ENCODE measurements around the gene ETS2.
"Not testable (repeated sequence)": the region's sequence is repeated elsewhere in the genome, so short reads cannot be mapped to it uniquely, and the experiment has no call there.

Gene ETS2

GRCh38 chr21:38839328-38840286 is 33.9 kb downstream of the ETS2 start:
- DNase-seq = no peak

- no peak for DNase-seq
Measured at GRCh38 chr21:38840456-38841300, 34.9 kb downstream of the ETS2 start.

DNA sequence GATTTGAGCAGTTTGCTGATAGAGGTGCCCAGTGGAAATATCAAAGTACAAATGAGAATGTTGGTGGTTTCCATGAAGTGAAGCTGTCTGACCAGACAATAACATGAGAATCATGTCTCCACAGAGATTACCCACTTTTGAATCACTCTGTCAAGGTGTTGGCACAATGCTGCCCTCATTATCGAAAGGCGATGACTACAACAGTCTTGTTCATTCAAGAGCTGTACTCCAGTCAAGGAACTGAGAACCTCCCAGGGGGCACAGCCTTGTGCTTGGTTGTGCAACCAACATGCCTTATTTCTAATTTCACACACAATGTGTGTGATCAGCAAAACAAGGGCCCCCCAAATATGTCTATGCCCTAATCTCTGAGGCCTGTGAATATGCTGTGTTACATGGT is 35.7 kb downstream of the ETS2 start:
- no peak for DNase-seq

DNA sequence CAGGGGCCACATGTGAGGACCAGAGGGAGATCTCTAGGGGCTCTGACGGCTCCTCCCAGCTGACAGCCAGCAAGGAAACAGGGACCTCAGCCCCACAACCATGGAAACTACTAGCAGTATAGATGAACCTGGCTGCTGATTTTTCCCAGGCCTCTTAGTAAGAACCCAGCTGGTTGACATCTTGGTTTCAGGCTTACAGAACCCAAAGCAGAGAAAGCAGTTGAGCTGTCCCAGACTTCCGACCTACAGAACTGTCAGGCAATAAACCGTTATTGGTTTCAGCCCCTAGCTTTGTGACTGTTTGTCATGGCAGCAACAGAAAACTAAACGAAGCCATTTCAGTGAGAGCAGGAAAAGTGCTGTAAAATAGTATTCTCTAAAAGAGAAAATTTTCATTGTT is 36.4 kb downstream of the ETS2 start:
- DNase-seq = no peak

DNA sequence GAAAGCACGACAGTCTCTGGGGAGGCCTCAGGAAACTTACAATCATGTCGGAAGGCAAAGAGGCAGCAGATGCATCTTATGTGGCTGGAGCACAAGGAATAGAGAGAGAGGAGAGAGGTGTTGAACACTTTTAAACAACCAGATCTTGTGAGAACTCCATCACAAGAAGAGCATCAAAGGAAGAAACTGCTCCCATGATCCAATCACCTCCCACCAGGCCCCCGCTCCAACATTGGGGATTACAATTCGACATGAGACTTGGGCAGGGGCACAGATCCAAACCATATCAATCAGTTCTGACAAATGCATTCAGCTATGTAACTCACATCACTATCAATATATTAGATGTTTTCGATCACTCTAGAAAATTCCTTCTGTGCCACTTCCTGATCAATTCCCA is 37.6 kb downstream of the ETS2 start:
- no peak for DNase-seq

GRCh38 chr21:38843806-38844503 is 38.2 kb downstream of the ETS2 start:
- DNase-seq = no peak

GRCh38 chr21:38845374-38845773 is 39.6 kb downstream of the ETS2 start:
- not testable (repeated sequence) for DNase-seq

- DNase-seq = no peak
Measured at GRCh38 chr21:38847556-38847955, 41.8 kb downstream of the ETS2 start.

DNA sequence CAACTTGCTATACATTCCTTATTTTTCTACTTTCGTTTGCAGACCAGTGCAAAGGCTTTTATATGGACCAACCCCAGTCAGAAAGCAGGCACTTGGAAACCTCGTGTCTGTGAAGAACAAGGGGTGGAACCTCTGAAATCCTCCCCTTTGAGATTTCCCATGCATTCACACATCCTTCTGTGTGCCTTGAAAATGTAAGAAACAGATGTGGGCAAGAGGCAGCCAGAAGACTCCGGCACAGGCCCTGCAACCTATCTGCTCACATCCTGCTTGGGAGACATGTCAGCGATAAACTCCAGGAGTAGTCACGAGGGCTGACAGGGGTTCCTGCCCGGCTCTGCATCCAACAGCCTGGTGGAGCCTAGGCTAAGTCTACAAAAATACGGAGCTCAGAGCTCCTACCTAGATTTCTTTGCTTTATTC is 42.5 kb downstream of the ETS2 start:
- DNase-seq = no peak

DNA sequence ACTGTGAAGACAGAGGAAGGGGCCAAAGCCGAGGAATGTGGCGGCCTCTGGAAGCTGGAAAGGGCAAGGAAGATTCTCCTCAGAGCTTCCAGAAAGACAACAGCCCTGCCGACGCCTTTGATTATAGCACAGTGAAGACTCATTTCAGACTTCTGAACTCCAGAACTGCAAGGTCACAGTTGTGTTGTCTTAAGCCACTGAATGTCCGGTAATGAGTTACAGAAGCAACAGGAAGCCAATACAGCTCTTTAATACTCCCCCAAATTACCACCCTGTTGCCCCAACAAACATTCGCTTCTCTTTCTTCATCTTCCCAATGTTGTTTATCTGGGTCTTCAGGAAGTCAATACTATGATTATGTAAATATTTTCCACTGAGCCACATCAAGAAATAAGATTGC is 44.0 kb downstream of the ETS2 start:
- no peak for DNase-seq

DNA sequence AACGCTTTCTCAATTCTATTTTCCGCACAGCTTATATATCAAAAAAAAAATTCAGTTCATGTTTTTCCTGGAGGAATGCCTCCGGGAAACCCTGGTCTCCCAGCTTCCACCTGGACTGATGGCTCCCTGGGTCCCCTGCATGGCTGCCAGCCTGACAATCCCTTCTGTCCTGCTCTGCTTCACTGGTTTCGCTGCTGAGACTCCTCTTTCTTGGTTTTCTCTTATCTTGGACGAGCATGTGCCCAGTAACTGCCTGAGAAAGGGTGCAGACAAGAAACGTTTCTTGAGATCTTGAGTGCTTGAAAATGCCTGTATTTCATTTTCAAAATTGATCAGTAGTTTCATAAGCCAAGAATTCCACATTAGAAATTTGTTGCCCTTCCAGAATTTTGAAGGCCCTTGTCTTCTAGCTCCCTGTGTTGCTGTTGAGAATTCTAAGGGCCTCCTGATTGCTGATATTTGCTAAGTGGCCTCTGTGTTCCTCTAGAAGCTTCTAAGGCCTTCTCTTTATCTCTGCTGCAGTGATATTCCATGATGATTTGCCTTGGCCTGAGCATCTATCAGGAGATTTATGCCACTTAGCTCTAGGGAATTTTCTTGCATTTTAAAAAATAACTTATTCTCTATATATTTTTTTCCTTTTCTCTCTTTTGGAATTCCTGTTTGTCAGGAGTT is 44.7 kb downstream of the ETS2 start:
- no peak for DNase-seq

DNA sequence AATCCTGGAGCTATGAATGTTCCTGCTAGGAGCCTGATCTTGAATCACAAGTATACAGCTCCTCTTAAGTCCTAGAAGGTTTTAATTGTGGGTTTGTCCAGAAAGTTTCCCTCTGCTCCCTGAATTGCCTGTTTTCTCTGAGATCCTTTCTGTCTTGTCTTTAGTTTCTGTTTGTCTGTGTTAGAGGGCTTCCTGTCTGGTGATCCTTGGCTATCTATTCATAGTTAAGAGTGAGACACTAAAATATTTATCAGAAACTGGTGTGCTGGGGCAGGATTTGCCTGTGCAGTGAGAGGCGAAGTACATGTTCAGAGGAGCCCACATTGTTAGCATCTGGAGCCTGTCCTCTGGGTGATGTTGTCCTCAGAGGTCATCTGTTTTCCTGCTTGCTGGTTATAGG is 45.4 kb downstream of the ETS2 start:
- no peak for DNase-seq

GRCh38 chr21:38852278-38852677 is 46.5 kb downstream of the ETS2 start:
- peak; percentile 6 for DNase-seq

DNA sequence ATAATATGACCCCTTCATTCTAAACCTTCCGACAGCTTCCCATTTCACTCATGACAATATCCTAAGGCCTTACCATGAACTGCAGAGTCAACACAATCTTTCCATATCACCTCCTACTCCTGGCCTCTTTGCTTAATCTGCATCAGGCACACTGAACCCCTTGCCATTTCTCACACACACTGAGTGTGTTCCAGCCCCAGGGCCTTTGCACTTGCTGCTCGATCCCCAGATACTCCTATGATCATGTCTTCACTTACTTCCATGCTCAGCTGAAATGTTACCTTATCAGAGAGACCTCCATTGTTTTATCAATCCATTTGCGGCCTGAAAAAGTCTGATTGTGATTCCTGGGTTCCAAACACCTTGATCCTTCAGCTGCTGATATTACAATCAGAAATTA is 47.0 kb downstream of the ETS2 start:
- no peak for DNase-seq

DNA sequence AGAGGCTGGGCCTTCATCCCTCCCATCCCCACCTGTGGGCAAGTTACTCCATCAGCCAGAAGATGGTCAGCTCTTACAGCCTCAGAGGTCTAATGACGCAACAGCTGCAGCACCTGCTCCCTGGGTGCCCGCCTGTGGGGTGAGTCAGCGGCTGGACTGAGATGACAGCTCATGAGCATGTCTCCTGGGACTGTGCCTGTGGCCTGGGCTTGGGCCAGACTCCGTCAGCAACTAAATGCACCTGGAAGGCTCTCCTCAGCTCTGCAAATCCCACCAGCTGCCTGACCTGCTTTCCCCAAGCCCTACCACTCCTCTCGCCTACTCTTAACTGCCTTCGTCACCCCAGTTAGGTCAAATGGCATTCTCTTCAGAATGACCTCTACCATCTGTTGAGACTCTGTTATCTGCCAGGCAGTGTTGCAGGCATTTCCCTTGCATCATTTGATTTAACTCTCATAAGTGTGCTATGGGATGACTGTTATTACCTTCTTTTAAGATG is 47.7 kb downstream of the ETS2 start:
- peak; percentile 96 for DNase-seq

- no peak for DNase-seq
Measured at GRCh38 chr21:38857152-38857825, 51.6 kb downstream of the ETS2 start.

DNA sequence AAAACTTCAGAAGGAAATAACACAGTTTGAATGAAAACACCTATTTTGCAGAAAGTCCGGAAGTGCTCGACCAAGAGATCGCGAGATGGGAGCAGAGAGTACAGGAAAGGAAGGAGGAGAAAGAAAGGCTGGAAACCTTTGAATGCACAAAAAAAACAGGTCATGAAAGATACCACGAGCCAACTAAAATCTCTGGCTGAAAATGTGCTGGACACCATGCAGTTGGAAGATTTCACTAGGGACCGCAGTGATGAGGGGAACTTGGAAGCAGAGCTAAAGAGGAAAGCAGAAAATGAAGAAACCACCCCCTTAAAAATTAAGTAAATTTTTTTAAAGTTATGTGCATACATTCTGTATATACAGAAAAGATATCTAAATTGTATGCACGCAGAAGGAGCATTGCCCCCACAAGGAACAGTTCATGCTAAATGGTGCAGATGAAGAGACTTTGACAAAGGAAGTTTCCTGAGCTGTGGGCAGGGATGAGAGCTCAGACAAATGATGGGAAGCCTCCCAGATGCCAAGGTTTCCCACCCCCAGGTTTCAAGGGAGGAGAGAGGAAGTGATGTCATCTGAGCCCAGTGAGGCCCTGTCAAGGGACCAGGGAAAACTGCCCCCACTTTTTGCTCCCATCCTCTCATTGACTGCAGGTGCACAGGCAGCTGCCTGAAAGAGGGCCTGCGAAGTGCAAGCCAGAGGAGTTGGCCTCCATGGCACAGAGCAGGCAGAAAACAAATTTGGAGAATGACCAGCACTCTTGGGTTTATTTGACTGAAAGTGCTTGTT is 52.5 kb downstream of the ETS2 start:
- peak; percentile 61 for DNase-seq

DNA sequence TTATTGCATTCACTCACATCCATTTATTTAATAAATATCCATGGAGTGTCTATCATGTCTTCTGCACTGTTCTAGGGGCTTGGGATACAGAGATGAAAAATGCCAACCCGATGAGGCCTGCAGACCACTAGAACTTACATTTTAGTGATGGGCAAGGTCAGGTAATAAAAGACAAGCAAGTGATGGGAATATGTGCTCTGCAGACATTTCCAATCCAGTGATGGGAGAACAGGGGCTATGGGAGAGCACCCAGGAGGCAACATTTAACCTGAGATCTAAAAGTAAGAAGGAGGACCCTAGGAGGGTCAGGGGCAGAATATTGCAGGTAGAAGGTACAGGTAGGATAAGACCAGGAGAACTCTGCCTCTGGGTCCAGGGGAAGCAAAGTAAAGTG is 53.1 kb downstream of the ETS2 start:
- no peak for DNase-seq

DNA sequence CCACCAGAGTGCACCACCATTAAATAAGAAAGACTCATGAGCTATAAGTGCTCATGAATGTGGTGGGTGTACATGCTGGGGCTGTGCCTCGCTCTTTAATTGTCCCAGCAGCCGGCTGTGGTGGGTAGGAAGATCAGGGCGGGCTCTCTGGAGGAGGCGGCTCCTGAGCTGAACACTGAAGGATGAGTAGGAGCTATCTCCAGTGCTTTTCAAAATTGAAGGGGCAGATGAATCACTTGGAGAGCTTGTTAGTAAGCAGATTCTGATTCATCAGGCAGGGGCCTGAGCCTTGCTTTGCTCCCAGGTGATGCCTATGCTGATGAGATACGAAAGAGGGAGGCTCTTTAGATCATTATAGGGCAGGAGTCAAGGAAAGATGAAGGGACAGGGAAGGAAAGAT is 54.1 kb downstream of the ETS2 start:
- DNase-seq = no peak

DNA sequence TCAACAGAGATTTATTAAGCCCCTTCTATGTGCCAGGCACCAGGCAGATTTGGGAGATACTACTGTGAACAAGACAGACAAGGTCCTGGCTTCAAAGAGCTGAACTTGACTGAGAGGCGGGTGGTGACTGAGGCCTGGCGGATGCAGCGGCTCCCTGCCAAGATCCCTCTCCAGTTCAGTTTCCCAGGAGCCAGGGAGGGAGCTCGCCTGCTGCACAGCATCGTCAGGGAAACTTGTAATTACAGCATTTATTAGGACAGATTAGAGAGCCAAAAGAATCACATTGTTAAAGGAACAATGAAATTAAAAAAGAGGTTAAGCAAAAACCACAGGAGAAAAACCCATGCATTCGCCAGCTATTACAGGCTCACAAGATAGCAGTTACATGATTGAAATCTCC is 55.3 kb downstream of the ETS2 start:
- DNase-seq = no peak

Measured in DMS53 (cell line).